GM21447 (cell line): ENCODE data around the gene PROX2.

Source experiments
- ATAC-seq: cut with Tn5 transposase; IDR thresholded peaks from one replicate; pipeline ENCODE4 v1.9.1; 2021; ENCODE audit not compliant: unreplicated experiment

Gene PROX2

GRCh38 chr14:74882103-74882920, 6.4 kb upstream of the PROX2 start:
- ATAC-seq, result peak; percentile 28

- peak; percentile 85 for ATAC-seq
Observed at GRCh38 chr14:74881431-74882102, 5.6 kb upstream of the PROX2 start, which contains the start of gene DLST. TSS of gene DLST (plus strand) at chr14:74881916. CDS start at chr14:74881954, 38 bp downstream.

- no peak for ATAC-seq
Observed at GRCh38 chr14:74879427-74880182, 3.7 kb upstream of the PROX2 start.

- ATAC-seq, result no peak
Observed at GRCh38 chr14:74875204-74875603, 741 bp downstream of the PROX2 start.

- ATAC-seq, result no peak
Observed at GRCh38 chr14:74871819-74872218, 4.1 kb downstream of the PROX2 start.

- ATAC-seq, result no peak
Observed at GRCh38 chr14:74868739-74869138, 7.2 kb downstream of the PROX2 start.

- ATAC-seq, result no peak
Observed at GRCh38 chr14:74867673-74868072, 8.3 kb downstream of the PROX2 start.

GRCh38 chr14:74866708-74867389, 9.1 kb downstream of the PROX2 start:
- ATAC-seq, result no peak

GRCh38 chr14:74865156-74865555, 10.8 kb downstream of the PROX2 start:
- ATAC-seq, result no peak

- ATAC-seq, result no peak
Observed at GRCh38 chr14:74864198-74864597, 11.7 kb downstream of the PROX2 start.

- ATAC-seq, result no peak
Observed at GRCh38 chr14:74863274-74863673, 12.7 kb downstream of the PROX2 start.

- no peak for ATAC-seq
Observed at GRCh38 chr14:74861734-74862090, 14.2 kb downstream of the PROX2 start.

- no peak for ATAC-seq
Observed at GRCh38 chr14:74860899-74861733, 14.8 kb downstream of the PROX2 start.

- no peak for ATAC-seq
Observed at GRCh38 chr14:74859757-74860552, 16.0 kb downstream of the PROX2 start.

- ATAC-seq, result no peak
Observed at GRCh38 chr14:74858022-74858421, 17.9 kb downstream of the PROX2 start.

- ATAC-seq, result no peak
Observed at GRCh38 chr14:74856366-74856765, 19.6 kb downstream of the PROX2 start.

- ATAC-seq, result no peak
Observed at GRCh38 chr14:74855945-74856344, 20.0 kb downstream of the PROX2 start.

- no peak for ATAC-seq
Observed at GRCh38 chr14:74855021-74855420, 20.9 kb downstream of the PROX2 start.

GRCh38 chr14:74853581-74853980, 22.4 kb downstream of the PROX2 start:
- ATAC-seq, result no peak
